Activated T-cell treated with anti-CD3 and anti-CD28 coated beads for 1 hour (primary cell): ENCODE measurements around the gene TYR.
"Not testable (repeated sequence)": the region's sequence is repeated elsewhere in the genome, so short reads cannot be mapped to it uniquely, and the experiment has no call there.

Source experiments
- DNase-seq: peaks from one replicate; pipeline ENCODE4 v3.0.0-alpha.2; 2020; ENCODE audit warnings: low read depth

TYR gene

GRCh38 chr11:89272540-89273088 is 94.9 kb downstream of the TYR start:
- DNase-seq: not testable (repeated sequence)

DNA sequence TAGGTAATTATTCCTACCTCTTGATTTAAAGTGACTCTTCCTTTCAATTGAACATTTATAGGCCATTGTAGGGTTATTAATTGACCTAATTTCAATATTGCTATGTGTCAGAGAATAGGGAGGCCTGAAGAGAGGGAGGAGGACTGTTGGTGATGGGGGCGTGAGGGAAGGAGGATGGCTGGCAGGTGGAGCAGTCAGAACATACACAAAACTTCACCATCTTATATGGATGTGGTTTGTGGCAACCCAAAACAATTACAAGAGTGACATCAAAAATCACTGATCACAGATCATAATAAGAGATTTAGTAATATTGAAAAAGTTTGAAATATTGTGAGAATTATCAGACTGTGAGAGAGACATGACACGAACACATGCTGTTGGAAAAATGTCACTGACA is 95.5 kb downstream of the TYR start:
- not testable (repeated sequence) for DNase-seq

- no peak for DNase-seq
Observed at GRCh38 chr11:89275966-89276365, 98.3 kb downstream of the TYR start.

DNA sequence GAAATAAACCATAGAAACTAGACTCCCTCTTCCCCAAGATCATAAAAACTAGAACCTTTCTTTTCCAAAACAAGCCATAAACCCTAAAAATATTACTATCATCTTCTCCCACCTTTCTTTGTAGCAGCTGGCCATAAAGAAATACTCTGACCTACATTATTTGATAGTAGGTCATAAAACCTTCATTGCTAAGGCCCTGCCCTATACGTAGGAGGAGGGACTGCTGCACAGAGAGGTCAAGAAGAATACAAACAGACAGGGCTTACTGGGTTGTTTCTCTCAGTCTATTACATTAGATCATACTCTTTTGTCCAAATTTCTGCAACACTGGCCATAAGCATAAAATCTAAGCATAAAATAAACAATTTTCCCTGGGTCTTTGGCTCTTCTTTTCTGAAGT is 101.5 kb downstream of the TYR start:
- no peak for DNase-seq

DNA sequence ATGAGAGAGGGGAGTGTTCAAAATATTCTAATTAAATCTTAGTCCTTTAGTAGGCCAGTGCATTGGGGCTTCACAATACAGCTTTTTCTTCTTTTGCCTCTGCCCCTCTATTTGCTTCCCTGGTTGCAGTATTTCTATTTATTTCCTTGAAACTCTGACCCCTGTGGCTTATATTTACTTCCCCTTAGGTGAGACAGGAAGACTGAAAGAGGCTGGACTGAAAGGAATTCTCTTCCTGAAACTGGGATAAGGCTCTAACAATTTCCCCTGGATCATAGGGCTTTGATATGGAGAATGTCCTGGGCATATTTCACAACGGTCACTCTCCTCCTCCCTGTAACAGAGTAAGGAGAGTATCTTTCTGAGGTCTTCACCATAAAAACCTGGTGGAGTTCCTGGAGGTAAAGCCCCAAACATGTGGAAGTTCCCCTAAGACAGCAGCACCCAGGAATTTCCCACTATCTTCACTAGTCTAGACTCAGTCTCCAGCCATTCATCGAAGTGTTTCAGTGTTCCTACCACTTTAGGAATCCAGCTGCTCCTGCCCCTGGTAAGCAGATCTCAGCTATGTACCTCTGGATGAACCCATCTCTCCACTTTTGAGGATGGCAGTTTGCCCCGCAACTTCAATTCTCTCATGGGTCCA is 103.5 kb downstream of the TYR start:
- DNase-seq: not testable (repeated sequence)

GRCh38 chr11:89286601-89287000 is 108.9 kb downstream of the TYR start:
- not testable (repeated sequence) for DNase-seq

DNA sequence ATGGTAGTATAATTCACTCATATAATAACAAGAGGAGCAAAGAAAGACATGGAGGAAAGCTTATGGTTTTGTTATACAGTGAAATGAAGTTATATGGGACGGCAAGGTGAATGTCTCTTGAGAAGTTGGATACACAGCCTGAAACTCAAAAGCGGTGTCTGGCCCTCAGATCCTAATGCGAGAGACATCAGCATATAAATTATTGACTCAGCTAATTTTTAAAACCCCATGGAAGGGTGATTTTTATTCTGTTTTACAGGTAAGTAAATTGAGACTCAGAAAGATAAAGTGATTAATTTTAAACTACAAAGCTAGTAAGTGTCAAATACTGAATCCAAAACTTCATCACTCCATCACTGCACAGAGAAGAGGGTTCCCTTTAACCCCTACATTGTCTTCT is 110.3 kb downstream of the TYR start:
- DNase-seq: not testable (repeated sequence)

DNA sequence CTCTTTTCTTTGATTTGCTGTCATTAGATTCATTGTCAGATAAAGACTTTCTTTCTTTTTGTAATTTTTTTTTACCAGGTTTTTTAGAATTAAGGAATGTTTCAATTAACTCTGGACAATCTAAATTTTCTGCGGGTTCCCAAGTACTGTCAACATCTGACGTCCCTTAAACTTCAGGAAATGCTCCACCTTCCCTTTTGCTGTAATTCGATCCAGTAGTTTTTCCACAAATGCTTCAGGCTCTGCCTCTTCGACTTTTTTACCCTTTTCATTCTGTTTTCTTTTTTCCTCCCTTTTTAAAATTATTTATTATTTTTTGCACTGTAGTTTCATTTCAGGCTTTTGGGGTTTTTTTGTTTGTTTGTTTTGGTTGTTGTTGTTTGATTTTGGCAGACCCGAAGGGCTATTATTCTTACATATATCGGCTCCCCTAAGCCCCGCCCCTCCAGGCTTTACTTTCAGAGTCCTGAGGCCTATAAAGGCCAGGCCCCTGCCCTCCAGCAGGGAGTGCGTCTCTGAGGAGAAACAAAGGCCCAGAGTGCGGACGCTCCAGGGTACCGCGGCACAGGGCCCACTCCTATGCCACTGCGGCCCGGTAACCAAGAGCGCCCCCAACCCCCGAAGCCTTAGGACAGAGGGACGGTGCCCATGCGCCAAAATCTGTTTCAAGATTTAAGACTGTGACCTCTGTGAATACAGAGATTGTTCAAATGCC is 116.4 kb downstream of the TYR start:
- DNase-seq: no peak

DNA sequence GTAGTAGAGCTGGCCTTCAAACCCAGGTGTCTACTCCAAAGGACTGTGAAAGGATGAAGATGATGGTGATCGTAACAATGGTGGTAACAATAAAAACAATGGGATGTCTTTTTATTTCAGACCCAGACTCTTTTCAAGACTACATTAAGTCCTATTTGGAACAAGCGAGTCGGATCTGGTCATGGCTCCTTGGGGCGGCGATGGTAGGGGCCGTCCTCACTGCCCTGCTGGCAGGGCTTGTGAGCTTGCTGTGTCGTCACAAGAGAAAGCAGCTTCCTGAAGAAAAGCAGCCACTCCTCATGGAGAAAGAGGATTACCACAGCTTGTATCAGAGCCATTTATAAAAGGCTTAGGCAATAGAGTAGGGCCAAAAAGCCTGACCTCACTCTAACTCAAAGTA is 117.3 kb downstream of the TYR start:
- DNase-seq: not testable (repeated sequence)

DNA sequence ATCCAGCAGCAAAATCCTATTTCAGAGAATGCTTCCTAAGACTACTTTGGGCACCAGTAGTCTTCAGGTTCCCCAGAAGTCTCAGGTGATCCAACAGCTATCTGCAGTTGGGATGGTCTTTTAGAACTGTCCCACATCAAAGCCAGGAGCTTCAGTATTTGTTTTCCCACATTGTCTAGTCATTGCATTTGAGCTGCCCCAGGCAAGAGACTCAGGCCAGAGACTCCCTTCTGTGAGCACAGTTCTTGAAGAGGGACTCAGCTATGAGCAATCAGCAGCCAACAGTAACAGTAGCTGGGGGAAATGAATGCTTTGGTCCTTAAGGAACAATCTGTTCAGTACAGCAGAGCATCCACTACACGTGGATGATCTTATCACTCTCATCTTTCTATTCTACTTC is 125.4 kb downstream of the TYR start:
- not testable (repeated sequence) for DNase-seq

GRCh38 chr11:89308272-89308671 is 130.6 kb downstream of the TYR start:
- not testable (repeated sequence) for DNase-seq

DNA sequence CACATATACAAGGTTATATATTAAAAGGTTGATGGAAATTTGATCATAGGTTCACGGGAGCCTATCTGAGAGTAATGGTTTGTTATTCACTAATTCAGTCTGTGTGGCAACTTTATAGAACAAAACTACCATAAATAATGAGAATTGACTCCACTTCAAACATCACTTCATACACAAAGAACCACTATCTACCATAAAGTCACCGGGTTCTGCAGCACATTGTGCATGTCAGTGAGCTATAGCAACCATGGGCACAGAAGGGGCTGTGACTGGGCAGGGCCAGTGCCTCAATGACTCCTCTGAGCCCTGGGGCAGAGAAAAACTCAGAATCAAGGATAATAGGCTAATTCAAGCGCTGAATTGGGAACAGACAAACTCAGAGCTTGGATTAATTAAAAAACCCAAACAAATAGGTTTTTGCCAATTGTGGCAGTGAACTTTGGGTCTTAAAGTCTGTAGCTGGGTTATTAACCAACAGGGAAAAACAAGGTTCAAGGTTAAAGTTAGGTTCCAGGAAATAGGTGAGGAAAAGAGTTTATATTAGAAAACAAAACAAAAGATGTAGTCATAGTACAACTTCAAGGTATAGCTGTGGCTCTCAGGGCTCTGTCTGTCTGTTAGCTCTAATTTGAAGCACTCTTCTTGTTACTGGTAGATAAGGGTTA is 131.8 kb downstream of the TYR start:
- not testable (repeated sequence) for DNase-seq

GRCh38 chr11:89310607-89311006 is 132.9 kb downstream of the TYR start:
- DNase-seq: not testable (repeated sequence)

DNA sequence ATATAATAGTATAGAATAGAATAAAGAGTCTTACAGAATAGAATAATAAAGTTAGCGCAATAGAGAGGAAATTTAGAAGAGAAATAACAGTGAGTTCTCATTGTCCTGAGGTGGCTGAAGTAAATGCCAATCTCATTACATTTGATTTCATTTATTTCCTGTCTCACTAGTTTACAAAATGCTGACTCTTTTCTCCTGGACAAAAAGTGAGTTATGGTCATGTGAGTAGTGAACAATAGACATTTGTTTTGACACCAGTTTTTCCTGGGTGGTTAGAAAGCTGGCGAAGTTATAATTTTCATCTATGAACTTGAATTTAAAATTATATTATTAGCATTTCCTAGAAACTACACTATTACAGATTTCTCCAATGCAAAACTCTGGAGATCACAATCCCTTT is 143.7 kb downstream of the TYR start:
- no peak for DNase-seq

DNA sequence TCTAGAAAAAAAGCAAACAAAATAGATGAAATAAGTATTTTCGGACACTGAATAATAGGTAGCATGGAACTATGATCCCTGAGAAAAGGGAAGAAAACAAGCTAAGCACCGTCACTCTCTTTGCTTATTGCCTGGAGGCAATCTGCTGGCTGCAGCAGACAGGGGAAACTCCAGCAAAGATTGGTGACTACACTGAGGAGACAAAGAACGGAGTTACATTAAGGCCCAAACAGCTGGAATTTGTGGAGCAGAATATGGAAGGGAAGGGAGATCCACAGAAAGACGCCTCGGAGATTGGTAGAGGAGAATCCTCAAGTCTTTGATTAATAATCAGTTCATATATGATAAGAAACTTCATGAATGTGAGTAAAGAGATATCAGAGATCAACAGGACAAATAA is 150.2 kb downstream of the TYR start:
- DNase-seq: no peak

DNA sequence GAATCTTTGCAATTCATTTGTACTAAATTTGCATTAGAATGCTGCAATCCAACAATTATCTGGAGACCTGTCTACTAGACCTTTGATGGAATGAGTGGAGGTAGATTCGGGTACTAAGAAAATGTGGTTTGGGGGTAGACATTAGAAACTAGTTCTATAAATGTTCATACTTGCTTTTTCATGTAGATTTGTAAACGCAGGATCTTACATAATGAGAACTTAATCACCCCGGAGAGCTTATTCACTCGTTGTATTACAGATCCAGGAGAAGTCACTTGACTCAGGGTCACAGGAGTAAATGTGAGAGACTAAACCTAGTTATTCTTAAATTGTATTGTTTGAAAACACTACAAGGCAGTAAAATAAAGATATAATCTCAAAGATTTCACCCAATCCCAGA is 154.3 kb downstream of the TYR start:
- not testable (repeated sequence) for DNase-seq

DNA sequence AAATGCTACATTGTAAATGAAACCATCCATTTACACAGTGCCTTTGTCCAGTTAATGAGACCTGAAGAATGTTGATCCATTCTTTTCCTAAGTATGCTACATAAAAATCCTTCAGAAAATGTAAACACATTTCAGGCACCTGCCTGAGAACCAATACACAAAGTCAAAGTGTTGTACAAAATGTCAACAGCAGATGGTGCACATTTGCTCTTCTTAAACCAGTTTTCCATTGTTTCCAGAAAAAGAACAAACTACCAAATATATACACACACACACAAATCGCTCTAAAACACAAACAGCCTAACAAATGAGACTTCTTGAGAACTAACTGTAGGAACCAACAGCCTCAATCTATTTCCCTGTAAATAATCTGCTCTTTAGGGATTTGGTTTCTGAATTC is 156.0 kb downstream of the TYR start:
- DNase-seq: not testable (repeated sequence)

- not testable (repeated sequence) for DNase-seq
Observed at GRCh38 chr11:89337100-89337650, 159.5 kb downstream of the TYR start.

DNA sequence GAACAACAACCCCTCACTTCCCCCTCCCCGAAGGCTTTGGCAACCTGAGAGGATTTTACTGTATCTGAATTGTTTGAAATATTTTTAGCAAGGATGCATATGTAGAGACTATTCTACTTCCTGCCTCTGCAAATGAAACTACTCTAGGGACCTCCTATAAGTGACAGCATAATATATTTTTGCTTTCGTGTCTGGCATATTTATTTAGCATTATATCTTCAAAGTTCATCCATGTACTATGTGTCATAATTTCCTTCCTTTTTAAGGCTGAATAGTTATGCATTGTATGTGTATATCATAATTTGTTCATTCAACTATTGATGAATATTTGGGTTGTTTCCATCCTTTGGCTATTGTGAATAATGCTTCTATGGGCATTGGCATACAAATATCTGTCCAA is 160.4 kb downstream of the TYR start:
- DNase-seq: not testable (repeated sequence)

DNA sequence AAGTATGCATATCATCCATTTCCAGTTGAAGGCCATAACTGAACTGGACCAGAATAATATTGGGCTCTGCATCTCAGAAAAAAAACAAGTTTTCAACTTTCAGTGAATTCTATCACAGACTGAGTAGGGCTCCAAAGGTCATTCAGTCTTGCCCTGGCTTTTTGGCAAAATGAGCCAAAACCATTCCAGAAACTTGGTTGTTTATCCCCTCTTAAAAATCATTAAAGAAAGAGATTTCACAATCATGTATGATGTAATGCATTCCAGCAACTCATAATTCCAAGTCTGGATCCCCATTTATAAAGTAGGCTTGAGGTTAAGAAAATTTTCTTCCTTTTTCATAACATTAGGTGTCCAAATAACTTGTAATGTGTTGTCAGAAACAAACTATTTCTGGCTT is 162.8 kb downstream of the TYR start:
- not testable (repeated sequence) for DNase-seq

DNA sequence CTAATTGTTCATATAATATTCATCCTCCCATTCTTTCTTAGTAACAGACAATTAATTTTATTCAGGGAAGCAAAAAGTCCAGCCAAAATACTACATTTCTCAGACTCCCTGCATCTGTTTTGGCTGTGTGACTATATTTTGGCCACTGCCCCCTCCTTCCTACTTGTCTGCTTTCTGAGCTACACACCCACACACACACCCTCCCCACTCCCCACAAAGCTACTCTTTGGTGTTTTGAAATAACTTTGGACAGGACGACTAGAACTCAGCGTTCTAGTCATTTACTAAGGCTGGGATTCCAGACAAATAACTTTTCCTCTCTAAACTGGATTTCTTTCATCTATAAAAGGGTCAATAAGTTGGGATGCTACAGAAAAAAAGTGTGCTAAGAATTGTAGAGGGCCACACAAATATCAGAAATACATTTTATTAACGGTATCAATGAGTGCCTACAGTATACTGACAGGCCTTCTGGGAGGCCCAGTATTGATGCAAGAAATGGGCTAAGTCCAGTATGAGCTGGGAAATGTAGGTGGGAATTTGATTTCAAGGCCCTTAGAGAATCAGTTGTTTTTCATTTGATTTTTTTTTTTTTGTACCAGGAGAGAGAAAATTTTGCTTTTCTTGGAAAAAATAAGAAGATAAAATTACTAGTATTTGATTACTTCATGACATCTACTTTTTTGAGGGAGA is 165.4 kb downstream of the TYR start:
- DNase-seq: not testable (repeated sequence)
